Peyer's patch (tissue), 4 donors: ENCODE measurements around the gene SMAD3.

Source experiments
- CTCF ChIP-seq, 6 experiments: fragments of 450-650 bp in 4 of 6; fragments of 200-600 bp in 2 of 6; sonication (generic) in 1 of 6; IDR thresholded peaks; one replicate each; pipeline ENCODE4 v1.5.1; 2017 to 2019; ENCODE audit warnings: antibody characterized with exemption in 6 of 6, mild to moderate bottlenecking in 3 of 6, moderate library complexity in 1 of 6
- POLR2A ChIP-seq, 2 donors: fragments of 450-650 bp; IDR thresholded peaks; one replicate each; pipeline ENCODE4 v1.5.1; 2017; ENCODE audit warnings: antibody characterized with exemption in 2 of 2, mild to moderate bottlenecking in 2 of 2, moderate library complexity in 2 of 2

GRCh38 chr15:67095912-67096311 is 30.5 kb downstream of the SMAD3 start:
- no peak for TF ChIP-seq CTCF (IDR thresholded peaks at IDR 0.05)
- TF ChIP-seq POLR2A (IDR thresholded peaks at IDR 0.05) = no peak
